ENCODE results near the gene WWC1. TPM values are rescaled to one million over a fixed set of nuclear protein-coding genes. Genes with fewer than 3 reads are reported as not detected.

The WWC1 gene
- total RNA-seq, 2 experiments from 2014 or later, result not detected

GRCh38 chr5:168374532-168374931 is 83.1 kb downstream of the WWC1 start:
- Histone ChIP-seq H3K36me3 (ENCODE audit: insufficient read depth, low read length) (no peaks in the 10 kb centered on the region), H3K27ac (ENCODE audit: low read depth, low read length, poor library complexity, severe bottlenecking) (no peak overlapping the region), H3K9me3 (ENCODE audit: low read length) (no peaks in the 10 kb centered on the region), H3K4me3 (ENCODE audit: low read depth, low read length, poor library complexity, severe bottlenecking) (no peak overlapping the region), H3K9me2 (ENCODE audit: insufficient read depth, low read length) (no peaks in the 10 kb centered on the region), H3K79me2 (ENCODE audit: insufficient read depth, low read depth, low read length) (no peaks in the 10 kb centered on the region), H3K4me2 (ENCODE audit: low read length) (no peak overlapping the region), H4K20me1 (ENCODE audit: insufficient read depth, low read length) (no peaks in the 10 kb centered on the region), H2AFZ (ENCODE audit: low read length) (no peak overlapping the region), H3K4me1 (ENCODE audit: insufficient read depth, low read length, poor library complexity, severe bottlenecking) (no peaks in the 10 kb centered on the region)
- BruUV-seq (replicated peaks), result no TSS peak
- TF ChIP-seq EZH2phosphoT487 (IDR thresholded peaks at IDR 0.05; ENCODE audit: borderline replicate concordance, low read depth, low read length) (no peak), CTCF (conservative IDR thresholded peaks at IDR 0.05; ENCODE audit: low read length) (no peak)
- DNase-seq (ENCODE audit: low spot score), result no peak
- intact Hi-C loops (cut with micrococcal nuclease; ENCODE audit: unreplicated experiment), result no loop called here
- CTCF ChIA-PET (ENCODE audit: unreplicated experiment), result no interaction called here
- POLR2A ChIA-PET, result no interaction called here

- H3K9me2 ChIP-seq (ENCODE audit: insufficient read depth, low read length), result no peaks in the 10 kb centered on the region
- H3K4me3 ChIP-seq (ENCODE audit: low read depth, low read length, poor library complexity, severe bottlenecking), result no peak overlapping the region
- no peak for DNase-seq (ENCODE audit: low spot score)
- no peaks in the 10 kb centered on the region for H3K36me3 ChIP-seq (ENCODE audit: insufficient read depth, low read length)
- no peak overlapping the region for H3K4me2 ChIP-seq (ENCODE audit: low read length)
- H3K9me3 ChIP-seq (ENCODE audit: low read length), result no peaks in the 10 kb centered on the region
- no peaks in the 10 kb centered on the region for H4K20me1 ChIP-seq (ENCODE audit: insufficient read depth, low read length)
- H3K27ac ChIP-seq (ENCODE audit: low read depth, low read length, poor library complexity, severe bottlenecking), result no peak overlapping the region
- no peaks in the 10 kb centered on the region for H3K4me1 ChIP-seq (ENCODE audit: insufficient read depth, low read length, poor library complexity, severe bottlenecking)
- POLR2A ChIA-PET, result no interaction called here
- no peaks in the 10 kb centered on the region for H3K79me2 ChIP-seq (ENCODE audit: insufficient read depth, low read depth, low read length)
- BruUV-seq (replicated peaks), result no TSS peak
- no peak for TF ChIP-seq CTCF (conservative IDR thresholded peaks at IDR 0.05; ENCODE audit: low read length)
- no peak for TF ChIP-seq EZH2phosphoT487 (IDR thresholded peaks at IDR 0.05; ENCODE audit: borderline replicate concordance, low read depth, low read length)
- no peak overlapping the region for H2AFZ ChIP-seq (ENCODE audit: low read length)
- intact Hi-C loops (cut with micrococcal nuclease; ENCODE audit: unreplicated experiment), result no loop called here
- CTCF ChIA-PET (ENCODE audit: unreplicated experiment), result no interaction called here
These were observed 83.8 kb downstream of the WWC1 start for GRCh38 chr5:168375214-168375613.

GRCh38 chr5:168377525-168377924 is 86.1 kb downstream of the WWC1 start:
- Histone ChIP-seq H2AFZ (ENCODE audit: low read length) (no peak overlapping the region), H3K36me3 (ENCODE audit: insufficient read depth, low read length) (no peaks in the 10 kb centered on the region), H3K4me2 (ENCODE audit: low read length) (no peak overlapping the region), H4K20me1 (ENCODE audit: insufficient read depth, low read length) (no peaks in the 10 kb centered on the region), H3K9me2 (ENCODE audit: insufficient read depth, low read length) (no peaks in the 10 kb centered on the region), H3K4me1 (ENCODE audit: insufficient read depth, low read length, poor library complexity, severe bottlenecking) (no peaks in the 10 kb centered on the region), H3K4me3 (ENCODE audit: low read depth, low read length, poor library complexity, severe bottlenecking) (no peak overlapping the region), H3K9me3 (ENCODE audit: low read length) (no peaks in the 10 kb centered on the region), H3K79me2 (ENCODE audit: insufficient read depth, low read depth, low read length) (no peaks in the 10 kb centered on the region), H3K27ac (ENCODE audit: low read depth, low read length, poor library complexity, severe bottlenecking) (no peak overlapping the region)
- no peak for DNase-seq (ENCODE audit: low spot score)
- CTCF ChIA-PET (ENCODE audit: unreplicated experiment), result no interaction called here
- POLR2A ChIA-PET, result no interaction called here
- BruUV-seq (replicated peaks), result no TSS peak
- intact Hi-C loops (cut with micrococcal nuclease; ENCODE audit: unreplicated experiment), result no loop called here
- TF ChIP-seq CTCF (conservative IDR thresholded peaks at IDR 0.05; ENCODE audit: low read length), result no peak
- no peak for TF ChIP-seq EZH2phosphoT487 (IDR thresholded peaks at IDR 0.05; ENCODE audit: borderline replicate concordance, low read depth, low read length)
